ENCODE data around the gene BAZ2A.

BAZ2A gene

DNA sequence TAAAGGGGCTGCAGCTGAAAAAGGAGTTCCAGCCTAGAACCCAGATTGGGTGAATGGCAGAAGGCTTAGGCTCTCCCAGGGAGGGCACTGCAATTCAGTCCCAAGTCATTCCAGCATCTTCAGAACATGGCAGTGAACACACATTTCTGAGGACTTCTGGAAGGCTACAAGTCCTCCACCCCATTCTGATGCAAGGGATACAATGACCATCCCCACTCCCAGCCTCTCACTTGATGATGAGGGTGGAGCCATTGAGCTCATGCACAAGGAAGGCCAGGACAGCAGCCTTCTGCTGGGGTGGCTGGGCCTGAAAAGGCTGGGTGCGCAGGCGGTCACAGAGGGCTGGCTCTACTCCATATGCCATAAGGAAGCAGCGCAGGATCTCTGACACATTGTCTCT lies 25.8 kb downstream of the BAZ2A start:
- H3F3A ChIP-seq (ENCODE audit: low read depth), result no peaks in the 10 kb centered on the region
- H3K4me3 ChIP-seq (ENCODE audit: low read length, poor library complexity, severe bottlenecking), result no peak overlapping the region
- H3K79me2 ChIP-seq (ENCODE audit: insufficient read depth, low read length), result no peaks in the 10 kb centered on the region
- no peak overlapping the region for H2AFZ ChIP-seq (ENCODE audit: low read length)
- H3K36me3 ChIP-seq (ENCODE audit: insufficient read depth, low read length), result peaks cover 90% of the 10 kb centered on the region
- H4K20me1 ChIP-seq (ENCODE audit: insufficient read depth, low read length, poor library complexity, severe bottlenecking), result no peaks in the 10 kb centered on the region
- no peaks in the 10 kb centered on the region for H3K4me1 ChIP-seq (ENCODE audit: insufficient read depth, low read length, poor library complexity, severe bottlenecking)
- no peak overlapping the region for H3K9ac ChIP-seq (ENCODE audit: low read depth, low read length, poor library complexity, severe bottlenecking)
- H3K27me3 ChIP-seq (ENCODE audit: insufficient read depth, low read length, poor library complexity, severe bottlenecking), result no peaks in the 10 kb centered on the region
- no peak overlapping the region for H3K4me2 ChIP-seq (ENCODE audit: low read depth, low read length, poor library complexity, severe bottlenecking)
- no peaks in the 10 kb centered on the region for H3K9me3 ChIP-seq (ENCODE audit: insufficient read depth, low read depth, low read length)
- TF ChIP-seq EZH2phosphoT487 (IDR thresholded peaks at IDR 0.05; ENCODE audit: borderline replicate concordance), result no peak
- TF ChIP-seq, protein P1, sequence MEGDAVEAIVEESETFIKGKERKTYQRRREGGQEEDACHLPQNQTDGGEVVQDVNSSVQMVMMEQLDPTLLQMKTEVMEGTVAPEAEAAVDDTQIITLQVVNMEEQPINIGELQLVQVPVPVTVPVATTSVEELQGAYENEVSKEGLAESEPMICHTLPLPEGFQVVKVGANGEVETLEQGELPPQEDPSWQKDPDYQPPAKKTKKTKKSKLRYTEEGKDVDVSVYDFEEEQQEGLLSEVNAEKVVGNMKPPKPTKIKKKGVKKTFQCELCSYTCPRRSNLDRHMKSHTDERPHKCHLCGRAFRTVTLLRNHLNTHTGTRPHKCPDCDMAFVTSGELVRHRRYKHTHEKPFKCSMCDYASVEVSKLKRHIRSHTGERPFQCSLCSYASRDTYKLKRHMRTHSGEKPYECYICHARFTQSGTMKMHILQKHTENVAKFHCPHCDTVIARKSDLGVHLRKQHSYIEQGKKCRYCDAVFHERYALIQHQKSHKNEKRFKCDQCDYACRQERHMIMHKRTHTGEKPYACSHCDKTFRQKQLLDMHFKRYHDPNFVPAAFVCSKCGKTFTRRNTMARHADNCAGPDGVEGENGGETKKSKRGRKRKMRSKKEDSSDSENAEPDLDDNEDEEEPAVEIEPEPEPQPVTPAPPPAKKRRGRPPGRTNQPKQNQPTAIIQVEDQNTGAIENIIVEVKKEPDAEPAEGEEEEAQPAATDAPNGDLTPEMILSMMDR (conservative IDR thresholded peaks at IDR 0.05; ENCODE audit: low read length), result no peak
- no peaks in the 10 kb centered on the region for H3K9me2 ChIP-seq (replicated peaks; ENCODE audit: low read depth, low read length)

DNA sequence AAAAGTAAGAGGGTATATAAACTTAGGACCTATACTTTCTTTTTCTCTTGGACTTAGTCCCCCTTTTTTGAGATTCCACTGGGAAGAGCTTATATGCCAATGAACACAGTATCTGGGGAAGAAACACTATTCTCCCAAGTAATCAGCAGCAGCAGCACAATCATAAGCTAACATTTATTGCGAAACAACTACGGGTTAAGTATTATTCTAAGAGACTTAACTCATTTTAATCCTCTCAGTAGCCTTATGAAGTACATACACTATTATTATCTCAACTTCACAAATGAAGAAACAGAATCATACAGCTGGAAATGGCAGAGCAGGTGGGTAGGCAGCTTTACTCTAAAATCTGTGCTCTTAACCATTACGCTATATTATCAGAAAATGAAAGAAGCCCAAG lies 27.9 kb downstream of the BAZ2A start:
- Histone ChIP-seq H3F3A (ENCODE audit: low read depth) (no peaks in the 10 kb centered on the region), H3K9me3 (ENCODE audit: insufficient read depth, low read depth, low read length) (no peaks in the 10 kb centered on the region), H4K20me1 (ENCODE audit: insufficient read depth, low read length, poor library complexity, severe bottlenecking) (no peaks in the 10 kb centered on the region), H3K4me1 (ENCODE audit: insufficient read depth, low read length, poor library complexity, severe bottlenecking) (no peaks in the 10 kb centered on the region), H3K4me3 (ENCODE audit: low read length, poor library complexity, severe bottlenecking) (no peak overlapping the region), H3K36me3 (ENCODE audit: insufficient read depth, low read length) (peaks cover 97% of the 10 kb centered on the region), H2AFZ (ENCODE audit: low read length) (no peak overlapping the region), H3K4me2 (ENCODE audit: low read depth, low read length, poor library complexity, severe bottlenecking) (no peak overlapping the region), H3K27me3 (ENCODE audit: insufficient read depth, low read length, poor library complexity, severe bottlenecking) (no peaks in the 10 kb centered on the region), H3K79me2 (ENCODE audit: insufficient read depth, low read length) (no peaks in the 10 kb centered on the region), H3K9ac (ENCODE audit: low read depth, low read length, poor library complexity, severe bottlenecking) (no peak overlapping the region), H3K9me2 (replicated peaks; ENCODE audit: low read depth, low read length) (no peaks in the 10 kb centered on the region)
- no peak for TF ChIP-seq EZH2phosphoT487 (IDR thresholded peaks at IDR 0.05; ENCODE audit: borderline replicate concordance)
- TF ChIP-seq, protein P1 (conservative IDR thresholded peaks at IDR 0.05; ENCODE audit: low read length), result no peak

DNA sequence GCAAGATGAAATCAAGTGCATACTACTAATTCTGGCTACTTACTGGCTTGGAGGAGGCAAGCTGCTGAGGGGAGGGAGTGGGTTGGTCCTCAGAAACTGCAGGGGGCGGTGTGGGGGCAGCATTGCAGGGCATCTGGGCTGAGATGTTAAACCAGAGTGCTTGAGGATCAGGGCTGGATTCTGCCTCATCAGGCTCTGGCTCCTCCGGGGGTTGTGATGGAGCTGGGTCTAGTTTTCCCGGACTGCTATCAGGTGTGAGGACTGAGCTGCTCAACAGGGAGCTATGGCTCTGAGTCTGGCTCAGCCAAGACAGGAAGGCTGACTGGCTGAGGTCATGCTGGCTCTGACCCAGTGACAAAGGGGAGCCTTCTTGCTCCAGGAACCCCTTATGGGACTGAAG lies 28.6 kb downstream of the BAZ2A start:
- H3K27me3 ChIP-seq (ENCODE audit: insufficient read depth, low read length, poor library complexity, severe bottlenecking), result no peaks in the 10 kb centered on the region
- no peaks in the 10 kb centered on the region for H3K4me1 ChIP-seq (ENCODE audit: insufficient read depth, low read length, poor library complexity, severe bottlenecking)
- no peak overlapping the region for H3K4me3 ChIP-seq (ENCODE audit: low read length, poor library complexity, severe bottlenecking)
- TF ChIP-seq, protein P1 (conservative IDR thresholded peaks at IDR 0.05; ENCODE audit: low read length), result peak; percentile 59
- TF ChIP-seq EZH2phosphoT487 (IDR thresholded peaks at IDR 0.05; ENCODE audit: borderline replicate concordance), result no peak
- no peaks in the 10 kb centered on the region for H4K20me1 ChIP-seq (ENCODE audit: insufficient read depth, low read length, poor library complexity, severe bottlenecking)
- H3K9ac ChIP-seq (ENCODE audit: low read depth, low read length, poor library complexity, severe bottlenecking), result no peak overlapping the region
- H3K9me3 ChIP-seq (ENCODE audit: insufficient read depth, low read depth, low read length), result no peaks in the 10 kb centered on the region
- peaks cover 92% of the 10 kb centered on the region for H3K36me3 ChIP-seq (ENCODE audit: insufficient read depth, low read length)
- no peaks in the 10 kb centered on the region for H3K9me2 ChIP-seq (replicated peaks; ENCODE audit: low read depth, low read length)
- no peak overlapping the region for H3K4me2 ChIP-seq (ENCODE audit: low read depth, low read length, poor library complexity, severe bottlenecking)
- H2AFZ ChIP-seq (ENCODE audit: low read length), result no peak overlapping the region
- H3K79me2 ChIP-seq (ENCODE audit: insufficient read depth, low read length), result no peaks in the 10 kb centered on the region
- no peaks in the 10 kb centered on the region for H3F3A ChIP-seq (ENCODE audit: low read depth)
